HG03442 (cell line): ENCODE measurements around the gene EPHA2.

Experiments
- ATAC-seq: cut with Tn5 transposase; IDR thresholded peaks from one replicate; pipeline ENCODE4 v1.9.1; 2021; ENCODE audit warnings: mild to moderate bottlenecking, moderate library complexity; ENCODE audit not compliant: unreplicated experiment

The EPHA2 gene

GRCh38 chr1:16151196-16151994 is 4.5 kb downstream of the EPHA2 start:
- ATAC-seq = no peak

GRCh38 chr1:16150508-16150907 is 5.4 kb downstream of the EPHA2 start:
- ATAC-seq = no peak

- no peak for ATAC-seq
Measured at GRCh38 chr1:16149702-16150488, 6.0 kb downstream of the EPHA2 start.

- ATAC-seq = no peak
Measured at GRCh38 chr1:16149146-16149545, 6.7 kb downstream of the EPHA2 start.

GRCh38 chr1:16148329-16149092 is 7.4 kb downstream of the EPHA2 start:
- no peak for ATAC-seq

GRCh38 chr1:16147156-16147926 is 8.5 kb downstream of the EPHA2 start:
- ATAC-seq = no peak

- ATAC-seq = no peak
Measured at GRCh38 chr1:16146279-16147155, 9.4 kb downstream of the EPHA2 start.

GRCh38 chr1:16145662-16146278 is 10.1 kb downstream of the EPHA2 start:
- no peak for ATAC-seq

GRCh38 chr1:16145030-16145661 is 10.7 kb downstream of the EPHA2 start:
- no peak for ATAC-seq

- no peak for ATAC-seq
Measured at GRCh38 chr1:16144325-16145029, 11.4 kb downstream of the EPHA2 start.

- no peak for ATAC-seq
Measured at GRCh38 chr1:16143566-16144324, 12.1 kb downstream of the EPHA2 start.

GRCh38 chr1:16143005-16143565 is 12.8 kb downstream of the EPHA2 start:
- no peak for ATAC-seq

GRCh38 chr1:16142383-16142995 is 13.4 kb downstream of the EPHA2 start:
- ATAC-seq = no peak

GRCh38 chr1:16141573-16142336 is 14.1 kb downstream of the EPHA2 start:
- ATAC-seq = no peak

GRCh38 chr1:16140068-16140596 is 15.7 kb downstream of the EPHA2 start:
- ATAC-seq = no peak
